HG02798 (cell line): ENCODE measurements around the gene FREM1.
"Not testable (repeated sequence)": the region's sequence is repeated elsewhere in the genome, so short reads cannot be mapped to it uniquely, and the experiment has no call there.

Source experiments
- ATAC-seq: cut with Tn5 transposase; IDR thresholded peaks from one replicate; pipeline ENCODE4 v1.9.1; 2021; ENCODE audit warnings: mild to moderate bottlenecking; ENCODE audit not compliant: unreplicated experiment, poor library complexity

The FREM1 gene

GRCh38 chr9:14909961-14910805 is at the start of gene FREM1:
TSS of gene FREM1 (minus strand) at chr9:14910428. CDS start at chr9:14868977, 41,451 bp downstream.
- ATAC-seq: no peak

GRCh38 chr9:14958989-14959388 is 48.8 kb upstream of the FREM1 start:
- ATAC-seq: no peak

GRCh38 chr9:14957109-14957508 is 46.9 kb upstream of the FREM1 start:
- no peak for ATAC-seq

- ATAC-seq: no peak
Observed at GRCh38 chr9:14956208-14956607, 46.0 kb upstream of the FREM1 start.

- no peak for ATAC-seq
Observed at GRCh38 chr9:14945351-14945750, 35.1 kb upstream of the FREM1 start.

- no peak for ATAC-seq
Observed at GRCh38 chr9:14941501-14942405, 31.5 kb upstream of the FREM1 start.

GRCh38 chr9:14939378-14939777 is 29.1 kb upstream of the FREM1 start:
- ATAC-seq: no peak

- ATAC-seq: no peak
Observed at GRCh38 chr9:14937216-14937615, 27.0 kb upstream of the FREM1 start.

- no peak for ATAC-seq
Observed at GRCh38 chr9:14936491-14936890, 26.3 kb upstream of the FREM1 start.

GRCh38 chr9:14935964-14936363 is 25.7 kb upstream of the FREM1 start:
- no peak for ATAC-seq

- ATAC-seq: no peak
Observed at GRCh38 chr9:14935106-14935751, 25.0 kb upstream of the FREM1 start.

- no peak for ATAC-seq
Observed at GRCh38 chr9:14932641-14933040, 22.4 kb upstream of the FREM1 start.

- no peak for ATAC-seq
Observed at GRCh38 chr9:14932231-14932630, 22.0 kb upstream of the FREM1 start.

GRCh38 chr9:14926941-14927624 is 16.9 kb upstream of the FREM1 start:
- no peak for ATAC-seq

- no peak for ATAC-seq
Observed at GRCh38 chr9:14924230-14925219, 14.3 kb upstream of the FREM1 start.

- no peak for ATAC-seq
Observed at GRCh38 chr9:14923701-14924100, 13.5 kb upstream of the FREM1 start.

- not testable (repeated sequence) for ATAC-seq
Observed at GRCh38 chr9:14920805-14921204, 10.6 kb upstream of the FREM1 start.

GRCh38 chr9:14913366-14913765 is 3.1 kb upstream of the FREM1 start:
- no peak for ATAC-seq

- no peak for ATAC-seq
Observed at GRCh38 chr9:14912859-14913258, 2.6 kb upstream of the FREM1 start.
